OCI-LY7 (cell line): ENCODE measurements around the gene AASDHPPT. TPM values are rescaled to one million over a fixed set of nuclear protein-coding genes. Genes with fewer than 3 reads are reported as not detected.

Experiments used
- BruUV-seq: library from RNA; stranded (reverse); fragments of 400-500 nt; replicated peaks from 2 replicates; lab custom pipeline; 2021; lab: Mats Ljungman, UMichigan
- CTCF ChIA-PET: fragments of 300-600 bp; sonication (Branson Sonifier 250); formaldehyde crosslinking; loops from one replicate; lab custom pipeline; 2022; ENCODE audit warnings: antibody characterized with exemption; ENCODE audit not compliant: unreplicated experiment; lab: Charles Lee
- POLR2A ChIA-PET: fragments of 300-600 bp; sonication (Branson Sonifier 250); formaldehyde crosslinking; loops from one replicate; lab custom pipeline; 2022; ENCODE audit warnings: antibody characterized with exemption; lab: Charles Lee
- DNase-seq: peaks from one replicate; pipeline ENCODE4 v3.0.0-alpha.2; 2015; ENCODE audit warnings: low spot score
- H2AFZ ChIP-seq: fragments of 200-600 bp; sonication (generic), shearing (Covaris generic); 2 replicates; pipeline ENCODE4 v1.6.1; 2014; ENCODE audit warnings: mild to moderate bottlenecking, antibody characterized with exemption, low read length, moderate library complexity
- H3K27ac ChIP-seq: fragments of 200-600 bp; sonication (generic); 2 replicates; pipeline ENCODE4 v1.5.1; 2014; ENCODE audit warnings: mixed run types, low read depth, mild to moderate bottlenecking, moderate library complexity, low read length, inconsistent platforms; ENCODE audit not compliant: poor library complexity, severe bottlenecking
- H3K36me3 ChIP-seq: fragments of 200-600 bp; sonication (generic); 2 replicates; pipeline ENCODE4 v1.6.1; 2014; ENCODE audit warnings: mild to moderate bottlenecking, antibody characterized with exemption, low read length, moderate library complexity, mixed read lengths; ENCODE audit not compliant: insufficient read depth
- H3K4me1 ChIP-seq: fragments of 200-600 bp; sonication (generic); 2 replicates; pipeline ENCODE4 v1.5.1; 2014; ENCODE audit warnings: mild to moderate bottlenecking, low read length; ENCODE audit not compliant: insufficient read depth, poor library complexity, severe bottlenecking
- H3K4me2 ChIP-seq: fragments of 200-600 bp; sonication (generic); 2 replicates; pipeline ENCODE4 v1.6.1; 2014; ENCODE audit warnings: mild to moderate bottlenecking, low read length
- H3K4me3 ChIP-seq: fragments of 200-600 bp; sonication (generic); 2 replicates; pipeline ENCODE4 v1.5.1; 2014; ENCODE audit warnings: mild to moderate bottlenecking, low read depth, low read length; ENCODE audit not compliant: poor library complexity, severe bottlenecking
- H3K79me2 ChIP-seq: fragments of 200-600 bp; sonication (generic); 2 replicates; pipeline ENCODE4 v1.6.1; 2016; ENCODE audit warnings: low read depth, mild to moderate bottlenecking, low read length, moderate library complexity, mixed read lengths; ENCODE audit not compliant: insufficient read depth
- H3K9me2 ChIP-seq: fragments of 200-600 bp; sonication (generic); 2 replicates; pipeline ENCODE4 v1.6.1; 2016; ENCODE audit warnings: mild to moderate bottlenecking, low read length, mixed read lengths; ENCODE audit not compliant: insufficient read depth
- H3K9me3 ChIP-seq: fragments of 200-600 bp; sonication (generic); 2 replicates; pipeline ENCODE4 v1.6.1; 2014; ENCODE audit warnings: mild to moderate bottlenecking, mixed run types, low read length, mixed read lengths
- H4K20me1 ChIP-seq: fragments of 200-600 bp; sonication (generic); 2 replicates; pipeline ENCODE4 v1.6.1; 2014; ENCODE audit warnings: mild to moderate bottlenecking, antibody characterized with exemption, low read length, moderate library complexity, mixed read lengths; ENCODE audit not compliant: insufficient read depth
- CTCF ChIP-seq: fragments of 200-600 bp; sonication (generic); conservative IDR thresholded peaks from 2 replicates; pipeline ENCODE4 v1.5.1; 2014; ENCODE audit warnings: mild to moderate bottlenecking, antibody characterized with exemption, low read length, moderate library complexity, mixed read lengths
- EZH2phosphoT487 ChIP-seq: fragments of 200-600 bp; sonication (generic); IDR thresholded peaks from 2 replicates; pipeline ENCODE4 v1.6.1; 2018; ENCODE audit warnings: low read depth, borderline replicate concordance, mild to moderate bottlenecking, mixed run types, antibody characterized with exemption, low read length, moderate library complexity, mixed read lengths
- intact Hi-C: fragments of 100-400 bp; cut with micrococcal nuclease; formaldehyde crosslinking; loops from one replicate; pipeline ENCODE4 v1.10.0; 2022; ENCODE audit not compliant: unreplicated experiment
- total RNA-seq, 2 experiments: library from RNA; depleted of rRNA in 1 of 2; stranded (reverse); fragments of >200 nt in 1 of 2; shearing (Covaris generic) in 1 of 2; gene quantifications; 2 replicates each; pipeline ENCODE4 v1.2.3, GENCODE V29; 2014 to 2022

The AASDHPPT gene
- total RNA-seq, 2 experiments from 2014 or later, result 49.5 to 51.1 TPM

GRCh38 chr11:106061249-106061784, 16.1 kb upstream of the AASDHPPT start:
- Histone ChIP-seq H3K9me2 (no peaks in the 10 kb centered on the region), H2AFZ (no peak overlapping the region), H3K27ac (no peak overlapping the region), H3K4me3 (no peak overlapping the region), H3K9me3 (no peaks in the 10 kb centered on the region), H4K20me1 (no peaks in the 10 kb centered on the region), H3K79me2 (no peaks in the 10 kb centered on the region), H3K4me2 (no peak overlapping the region), H3K36me3 (no peaks in the 10 kb centered on the region), H3K4me1 (no peaks in the 10 kb centered on the region)
- CTCF ChIA-PET, result no interaction called here
- POLR2A ChIA-PET, result interaction anchor here (1.1 kb wide), 1 partner anchor 12 kb away, joined by 3 read pairs; no protein-coding TSS in a partner anchor
- intact Hi-C loops, result no loop called here
- no TSS peak for BruUV-seq
- TF ChIP-seq CTCF (no peak), EZH2phosphoT487 (no peak)
- no peak for DNase-seq

DNA sequence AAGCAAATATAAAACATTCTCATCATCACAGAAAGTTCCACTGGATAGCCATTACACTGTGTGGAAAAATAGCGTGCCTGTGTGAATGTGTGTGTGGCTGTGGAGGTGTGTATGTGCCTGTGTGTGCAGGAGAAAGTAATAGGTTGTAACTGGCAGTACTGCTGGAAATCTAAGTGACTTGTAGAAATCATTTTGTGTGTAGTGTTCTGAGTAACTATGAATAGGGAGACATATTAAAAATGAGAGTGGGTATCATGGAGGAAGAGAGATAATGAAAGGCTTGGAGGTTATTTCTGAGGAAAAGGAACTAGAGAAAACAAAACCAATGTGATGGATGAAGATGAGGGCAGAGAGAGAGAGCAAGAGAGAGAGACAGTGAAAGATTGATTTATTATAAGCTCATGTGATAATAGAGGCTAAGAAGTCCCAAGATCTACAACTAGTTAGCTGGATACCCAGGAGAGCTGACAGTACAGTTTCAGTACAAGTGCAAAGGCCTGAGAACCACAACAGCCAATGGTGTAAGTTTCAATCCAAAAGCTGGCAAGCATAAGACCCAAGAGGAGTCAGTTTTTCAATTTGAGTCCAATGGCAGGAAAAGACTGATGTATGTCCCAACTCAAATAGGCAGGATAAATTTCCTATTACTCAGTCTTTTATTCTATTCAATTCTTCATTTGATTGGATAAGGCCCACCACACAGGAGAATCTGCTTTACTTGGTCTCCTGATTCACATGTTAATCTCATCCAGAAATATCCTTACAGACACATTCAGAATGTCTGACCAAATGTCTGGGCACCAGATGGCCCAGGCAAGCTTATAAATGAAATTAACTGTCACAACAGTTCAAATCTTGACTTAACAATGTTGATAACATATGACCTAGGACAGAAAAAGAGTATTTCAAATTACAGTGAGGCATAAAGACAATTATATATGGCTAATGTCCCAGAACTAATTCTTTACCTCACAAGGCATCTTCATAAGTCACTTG, 15.2 kb upstream of the AASDHPPT start:
- CTCF ChIA-PET, result no interaction called here

More for the DNA sequence above, 15.2 kb upstream of the AASDHPPT start:
- Histone ChIP-seq H4K20me1 (no peaks in the 10 kb centered on the region), H3K9me3 (no peaks in the 10 kb centered on the region), H3K79me2 (no peaks in the 10 kb centered on the region), H3K4me1 (no peaks in the 10 kb centered on the region), H2AFZ (no peak overlapping the region), H3K9me2 (no peaks in the 10 kb centered on the region), H3K4me3 (no peak overlapping the region), H3K27ac (no peak overlapping the region), H3K36me3 (no peaks in the 10 kb centered on the region), H3K4me2 (no peak overlapping the region)
- intact Hi-C loops, result no loop called here
- TF ChIP-seq EZH2phosphoT487 (no peak), CTCF (no peak)
- POLR2A ChIA-PET, result interaction anchor here (0.5 to 1.1 kb wide), 2 partner anchors 18 to 174 kb away, joined by 3 to 4 read pairs; no protein-coding TSS in a partner anchor
- DNase-seq, result no peak
- no TSS peak for BruUV-seq
